MCF 10A (cell line): ENCODE results near the gene TMEM150A. TPM values are rescaled to one million over a fixed set of nuclear protein-coding genes. Genes with fewer than 3 reads are reported as not detected.
"Not testable (repeated sequence)": the region's sequence is repeated elsewhere in the genome, so short reads cannot be mapped to it uniquely, and the experiment has no call there.

Source experiments
- BruUV-seq: library from RNA; stranded (reverse); fragments of 400-500 nt; replicated peaks from 2 replicates; lab custom pipeline; 2021; lab: Mats Ljungman, UMichigan
- CTCF ChIA-PET: fragments of 300-600 bp; sonication (Branson Sonifier 250); formaldehyde crosslinking; extraction: SDS; loops from one replicate; lab custom pipeline; 2021; ENCODE audit warnings: antibody characterized with exemption, inconsistent platforms; lab: Yijun Ruan, JAX
- POLR2A ChIA-PET: fragments of 300-600, 350-650 bp; sonication (Branson Sonifier 250); formaldehyde crosslinking; extraction: SDS; loops from one replicate; lab custom pipeline; 2020; ENCODE audit warnings: antibody characterized with exemption, inconsistent platforms; lab: Yijun Ruan, JAX
- DNase-seq: peaks from one replicate; pipeline ENCODE4 v3.0.0-alpha.2; 2018; ENCODE audit not compliant: unreplicated experiment
- H3K27ac Mint-ChIP-seq: one replicate; pipeline ENCODE4 v1.8.0; 2022; ENCODE audit warnings: mild to moderate bottlenecking, low read depth, mixed read lengths; ENCODE audit not compliant: unreplicated experiment
- H3K27me3 Mint-ChIP-seq: one replicate; pipeline ENCODE4 v1.8.0; 2022; ENCODE audit warnings: mixed read lengths; ENCODE audit not compliant: insufficient read depth, unreplicated experiment
- H3K36me3 Mint-ChIP-seq: one replicate; pipeline ENCODE4 v1.8.0; 2022; ENCODE audit warnings: mild to moderate bottlenecking, moderate library complexity, mixed read lengths; ENCODE audit not compliant: insufficient read depth, unreplicated experiment
- H3K4me1 Mint-ChIP-seq: one replicate; pipeline ENCODE4 v1.8.0; 2022; ENCODE audit warnings: mixed read lengths; ENCODE audit not compliant: insufficient read depth, unreplicated experiment
- H3K4me3 Mint-ChIP-seq: one replicate; pipeline ENCODE4 v1.8.0; 2022; ENCODE audit warnings: mild to moderate bottlenecking, moderate library complexity, mixed read lengths; ENCODE audit not compliant: unreplicated experiment
- H3K9me3 Mint-ChIP-seq: one replicate; pipeline ENCODE4 v1.8.0; 2022; ENCODE audit warnings: mixed read lengths; ENCODE audit not compliant: unreplicated experiment
- CTCF ChIP-seq: fragments of 200-600 bp; IDR thresholded peaks from one replicate; pipeline ENCODE4 v1.8.0; 2022; ENCODE audit warnings: antibody characterized with exemption, mild to moderate bottlenecking; ENCODE audit not compliant: unreplicated experiment
- intact Hi-C: fragments of 100-400 bp; cut with micrococcal nuclease; formaldehyde crosslinking; loops from 2 replicates; pipeline ENCODE4 v1.14.1; 2022
- total RNA-seq: library from RNA; stranded (reverse); gene quantifications from 2 replicates; pipeline ENCODE4 v1.2.3, GENCODE V29; 2022

The TMEM150A gene
- total RNA-seq, 1 experiment from 2014 or later = 12.5 TPM

DNA sequence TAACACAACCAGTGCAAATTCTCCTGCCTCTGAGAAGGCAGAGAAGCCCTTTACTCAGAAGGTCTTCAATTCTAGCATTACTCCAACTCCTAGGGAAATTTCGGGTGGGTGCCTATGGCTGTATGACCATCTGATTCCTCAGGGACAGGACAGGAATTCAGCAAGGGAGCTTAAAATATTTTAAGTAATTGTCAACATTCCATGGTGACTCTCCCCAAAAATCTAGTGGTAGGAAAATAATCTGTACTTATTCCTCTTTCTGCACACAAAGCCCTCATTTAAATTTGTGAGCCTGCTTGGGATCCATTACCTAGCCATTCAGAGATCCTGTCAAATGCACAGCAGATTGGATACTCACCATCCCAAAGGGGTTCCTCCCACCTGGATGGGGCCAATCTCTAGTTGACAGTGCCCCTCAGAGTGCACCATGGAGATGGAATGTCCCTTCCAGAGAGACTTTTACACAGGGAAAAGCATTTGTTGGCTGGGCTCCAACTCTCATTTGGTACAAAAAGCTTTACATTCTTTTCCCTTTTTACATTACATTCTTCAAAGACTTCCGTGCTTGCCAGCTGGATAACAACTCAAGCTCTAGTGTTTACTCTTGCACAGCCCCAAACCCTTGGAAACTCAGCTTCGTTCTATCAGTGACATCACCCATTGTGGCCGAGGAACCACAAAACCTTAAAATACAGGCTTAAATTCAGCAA is 3.1 kb upstream of the TMEM150A start:
- BruUV-seq = no TSS peak
- DNase-seq = no peak
- H3K4me3 Mint-ChIP-seq = peak overlapping the region; percentile 79
- TF ChIP-seq CTCF = no peak
- intact Hi-C loops = no loop called here
- peaks cover 49% of the 10 kb centered on the region for H3K36me3 Mint-ChIP-seq
- H3K27ac Mint-ChIP-seq = no peak overlapping the region
- no peaks in the 10 kb centered on the region for H3K27me3 Mint-ChIP-seq
- H3K4me1 Mint-ChIP-seq = peaks cover 16% of the 10 kb centered on the region
- ChIA-PET CTCF (interaction anchor here (0.7 to 2.2 kb wide), 3 partner anchors 10 to 450 kb away, joined by 4 to 10 read pairs (median 4); partner anchors contain the start of gene RNF181), POLR2A (interaction anchor here (0.6 to 6.1 kb wide), 20 partner anchors 11 to 889 kb away, joined by 3 to 67 read pairs (median 4); partner anchors contain the start of genes ELMOD3, MAT2A, RETSAT and RNF181)
- no peaks in the 10 kb centered on the region for H3K9me3 Mint-ChIP-seq

DNA sequence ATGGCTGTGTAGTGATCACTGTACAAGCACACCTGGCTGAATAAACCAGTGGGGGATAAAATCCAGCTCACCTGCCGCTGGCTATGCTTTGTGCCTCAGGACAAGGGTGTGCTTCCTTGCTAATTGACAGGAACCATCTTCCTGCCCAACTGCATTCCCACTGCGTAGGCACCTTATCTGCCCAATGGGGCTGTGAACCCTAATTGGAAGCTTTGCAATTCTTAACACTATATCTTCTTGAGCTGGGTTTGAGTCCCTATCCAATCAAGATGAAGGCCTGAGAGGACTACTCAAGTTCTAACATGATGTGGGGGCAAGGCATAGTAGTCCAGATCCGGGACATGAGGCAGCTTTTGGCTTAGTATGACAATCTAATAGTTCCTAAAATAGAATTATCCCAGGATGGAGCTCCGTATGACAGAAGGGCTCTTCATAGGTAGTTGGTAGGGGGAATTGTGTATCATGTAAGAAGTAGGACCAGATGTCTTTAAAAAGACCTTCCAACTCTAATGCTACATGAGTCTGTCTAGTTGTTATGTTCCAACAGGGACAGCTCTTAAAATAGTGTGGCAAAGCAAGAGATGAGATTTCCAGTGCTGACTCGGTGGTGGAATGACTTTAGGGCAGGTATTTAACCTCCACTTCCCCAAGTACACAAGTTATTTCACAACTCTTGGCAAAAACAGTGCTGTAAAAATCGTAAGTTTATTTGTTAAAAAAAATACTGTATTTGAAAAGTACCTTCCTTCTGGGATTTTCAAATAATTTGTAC is 2.3 kb upstream of the TMEM150A start:
- Mint-ChIP-seq H3K4me3 (peak overlapping the region; percentile 79), H3K27me3 (no peaks in the 10 kb centered on the region), H3K27ac (no peak overlapping the region), H3K36me3 (peaks cover 46% of the 10 kb centered on the region), H3K9me3 (no peaks in the 10 kb centered on the region), H3K4me1 (peaks cover 12% of the 10 kb centered on the region)
- POLR2A ChIA-PET = interaction anchor here (0.7 to 6.1 kb wide), 16 partner anchors 10 to 317 kb away, joined by 3 to 67 read pairs (median 4); partner anchors contain the start of genes ELMOD3, MAT2A, RETSAT and RNF181
- no TSS peak for BruUV-seq
- TF ChIP-seq CTCF = no peak
- CTCF ChIA-PET = interaction anchor here (0.6 to 2.2 kb wide), 10 partner anchors 10 to 507 kb away, joined by 3 to 10 read pairs (median 4); partner anchors contain the start of genes RNF181 and USP39
- DNase-seq = no peak
- intact Hi-C loops = loop anchor here (5.0 kb wide), 2 partner anchors 42 to 182 kb away; partner anchors contain the start of gene GGCX

DNA sequence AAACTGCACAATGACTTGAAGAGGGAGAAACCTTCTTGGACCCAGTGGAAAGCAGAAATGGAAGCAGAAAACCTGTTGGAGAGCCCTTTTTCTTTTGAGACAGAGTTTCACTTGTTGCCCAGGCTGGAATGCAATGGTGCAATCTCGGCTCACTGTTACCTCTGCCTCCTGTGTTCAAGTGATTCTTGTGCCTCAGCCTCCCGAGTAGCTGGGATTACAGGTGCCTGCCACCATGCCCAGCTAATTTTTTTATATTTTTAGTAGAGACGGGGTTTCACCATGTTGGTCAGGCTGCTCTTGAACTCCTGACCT is 1.6 kb upstream of the TMEM150A start:
- intact Hi-C loops = loop anchor here (5.0 kb wide), 2 partner anchors 42 to 182 kb away; partner anchors contain the start of gene GGCX
- peaks cover 12% of the 10 kb centered on the region for H3K4me1 Mint-ChIP-seq
- H3K27me3 Mint-ChIP-seq, BruUV-seq, H3K9me3 Mint-ChIP-seq, DNase-seq: not testable (repeated sequence)
- peaks cover 39% of the 10 kb centered on the region for H3K36me3 Mint-ChIP-seq
- CTCF ChIA-PET = interaction anchor here (0.6 to 2.2 kb wide), 6 partner anchors 9 to 506 kb away, joined by 3 to 10 read pairs (median 4); partner anchors contain the start of genes RNF181 and USP39
- H3K27ac Mint-ChIP-seq = peak overlapping the region; percentile 59
- peak overlapping the region; percentile 79 for H3K4me3 Mint-ChIP-seq
- POLR2A ChIA-PET = interaction anchor here (0.7 to 6.1 kb wide), 11 partner anchors 7 to 277 kb away, joined by 3 to 67 read pairs (median 7); partner anchors contain the start of genes C2orf68, ELMOD3, MAT2A and RETSAT

- intact Hi-C loops = loop anchor here (2.0 to 5.0 kb wide), 3 partner anchors 40 to 247 kb away; partner anchors contain the start of genes ELMOD3, GGCX and RETSAT
- BruUV-seq = no TSS peak
- TF ChIP-seq CTCF = no peak
- no peaks in the 10 kb centered on the region for H3K9me3 Mint-ChIP-seq
- no peaks in the 10 kb centered on the region for H3K27me3 Mint-ChIP-seq
- peak overlapping the region; percentile 70 for H3K27ac Mint-ChIP-seq
- H3K4me1 Mint-ChIP-seq = peaks cover 15% of the 10 kb centered on the region
- CTCF ChIA-PET = interaction anchor here (0.6 to 0.8 kb wide), 2 partner anchors 48 to 262 kb away, joined by 3 to 4 read pairs; no protein-coding TSS in a partner anchor
- H3K4me3 Mint-ChIP-seq = peak overlapping the region; percentile 79
- peak; percentile 44 for DNase-seq
- POLR2A ChIA-PET = interaction anchor here (1.0 to 6.1 kb wide), 11 partner anchors 7 to 840 kb away, joined by 3 to 67 read pairs (median 13); partner anchors contain the start of genes C2orf68, GGCX, RNF181 and USP39
- peaks cover 25% of the 10 kb centered on the region for H3K36me3 Mint-ChIP-seq
These were observed 575 bp downstream of the TMEM150A start for GRCh38 chr2:85601771-85602475.
